ENCODE results near the gene TOR1B.

DNA sequence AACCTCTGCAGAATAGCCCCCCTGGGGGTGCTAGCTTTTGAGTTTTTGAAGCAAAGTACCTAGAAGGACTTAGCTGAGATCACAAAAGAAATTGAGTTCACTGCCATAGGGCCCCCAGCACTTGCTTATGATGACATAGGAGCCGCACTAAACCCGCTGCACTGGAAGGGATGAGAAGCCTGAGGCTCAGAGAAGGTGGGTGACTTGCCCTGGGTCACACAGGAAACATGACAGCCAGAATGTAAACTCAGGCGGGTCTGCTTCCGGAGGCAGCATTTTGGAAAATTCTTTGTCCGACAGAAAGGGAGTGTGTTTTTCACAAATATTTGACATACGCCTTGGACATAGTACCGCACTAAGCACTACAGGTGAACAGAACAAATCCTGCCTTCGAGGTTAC is 8.4 kb upstream of the TOR1B start:
- TF ChIP-seq POLR2A (IDR thresholded peaks at IDR 0.05): no peak
- TF ChIP-seq POLR2AphosphoS5 (IDR thresholded peaks at IDR 0.05): no peak
- TF ChIP-seq, protein P1, sequence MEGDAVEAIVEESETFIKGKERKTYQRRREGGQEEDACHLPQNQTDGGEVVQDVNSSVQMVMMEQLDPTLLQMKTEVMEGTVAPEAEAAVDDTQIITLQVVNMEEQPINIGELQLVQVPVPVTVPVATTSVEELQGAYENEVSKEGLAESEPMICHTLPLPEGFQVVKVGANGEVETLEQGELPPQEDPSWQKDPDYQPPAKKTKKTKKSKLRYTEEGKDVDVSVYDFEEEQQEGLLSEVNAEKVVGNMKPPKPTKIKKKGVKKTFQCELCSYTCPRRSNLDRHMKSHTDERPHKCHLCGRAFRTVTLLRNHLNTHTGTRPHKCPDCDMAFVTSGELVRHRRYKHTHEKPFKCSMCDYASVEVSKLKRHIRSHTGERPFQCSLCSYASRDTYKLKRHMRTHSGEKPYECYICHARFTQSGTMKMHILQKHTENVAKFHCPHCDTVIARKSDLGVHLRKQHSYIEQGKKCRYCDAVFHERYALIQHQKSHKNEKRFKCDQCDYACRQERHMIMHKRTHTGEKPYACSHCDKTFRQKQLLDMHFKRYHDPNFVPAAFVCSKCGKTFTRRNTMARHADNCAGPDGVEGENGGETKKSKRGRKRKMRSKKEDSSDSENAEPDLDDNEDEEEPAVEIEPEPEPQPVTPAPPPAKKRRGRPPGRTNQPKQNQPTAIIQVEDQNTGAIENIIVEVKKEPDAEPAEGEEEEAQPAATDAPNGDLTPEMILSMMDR (IDR thresholded peaks at IDR 0.05): no peak
- TF ChIP-seq EP300 (IDR thresholded peaks at IDR 0.05): no peak

Data from gastroesophageal sphincter (tissue), 3 donors.